Amniotic stem cell (primary cell): ENCODE measurements around the gene PDK2.

Experiments
- DNase-seq: peaks from one replicate; lab custom pipeline; 2025; lab: John Stamatoyannopoulos, UW

The PDK2 gene

GRCh38 chr17:50117202-50118051, 22.3 kb downstream of the PDK2 start:
- DNase-seq: no peak

DNA sequence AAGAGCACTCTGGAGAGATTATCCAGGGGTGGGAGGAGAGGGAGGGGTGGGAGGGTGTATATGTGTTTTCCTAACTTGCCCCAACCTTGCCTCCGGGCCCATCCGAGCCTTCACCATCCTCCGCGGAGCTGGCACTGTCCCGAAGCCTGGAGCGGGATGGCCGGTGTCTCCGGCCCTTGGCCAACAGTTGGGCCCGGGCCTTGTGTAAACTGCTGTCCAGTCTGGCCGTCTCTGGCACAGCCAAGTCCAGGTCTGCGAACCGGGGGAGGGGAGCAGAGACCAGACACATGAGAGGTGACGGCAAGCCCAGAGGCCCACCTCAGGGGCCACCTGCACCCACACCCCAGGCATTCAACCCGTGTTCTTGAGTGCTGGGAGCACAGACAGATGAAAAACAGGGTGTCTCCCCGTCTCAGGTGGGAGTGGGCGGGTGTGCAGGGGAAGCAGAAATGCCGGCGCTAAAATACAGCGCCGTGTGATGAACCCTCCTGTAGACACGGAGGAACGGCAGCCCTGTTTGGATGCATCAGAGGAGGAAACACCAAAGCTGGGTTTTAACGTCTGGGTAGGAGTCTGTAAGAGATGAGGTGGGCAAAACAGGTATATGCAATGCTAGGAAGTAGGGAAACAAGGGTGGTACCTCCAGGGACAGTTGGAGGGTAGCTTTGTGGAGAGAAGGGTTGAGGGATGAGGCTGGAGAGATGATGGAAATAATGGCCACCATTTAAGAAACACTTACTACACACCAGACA, 23.1 kb downstream of the PDK2 start:
- no peak for DNase-seq

GRCh38 chr17:50118828-50119218, 23.7 kb downstream of the PDK2 start:
- no peak for DNase-seq

DNA sequence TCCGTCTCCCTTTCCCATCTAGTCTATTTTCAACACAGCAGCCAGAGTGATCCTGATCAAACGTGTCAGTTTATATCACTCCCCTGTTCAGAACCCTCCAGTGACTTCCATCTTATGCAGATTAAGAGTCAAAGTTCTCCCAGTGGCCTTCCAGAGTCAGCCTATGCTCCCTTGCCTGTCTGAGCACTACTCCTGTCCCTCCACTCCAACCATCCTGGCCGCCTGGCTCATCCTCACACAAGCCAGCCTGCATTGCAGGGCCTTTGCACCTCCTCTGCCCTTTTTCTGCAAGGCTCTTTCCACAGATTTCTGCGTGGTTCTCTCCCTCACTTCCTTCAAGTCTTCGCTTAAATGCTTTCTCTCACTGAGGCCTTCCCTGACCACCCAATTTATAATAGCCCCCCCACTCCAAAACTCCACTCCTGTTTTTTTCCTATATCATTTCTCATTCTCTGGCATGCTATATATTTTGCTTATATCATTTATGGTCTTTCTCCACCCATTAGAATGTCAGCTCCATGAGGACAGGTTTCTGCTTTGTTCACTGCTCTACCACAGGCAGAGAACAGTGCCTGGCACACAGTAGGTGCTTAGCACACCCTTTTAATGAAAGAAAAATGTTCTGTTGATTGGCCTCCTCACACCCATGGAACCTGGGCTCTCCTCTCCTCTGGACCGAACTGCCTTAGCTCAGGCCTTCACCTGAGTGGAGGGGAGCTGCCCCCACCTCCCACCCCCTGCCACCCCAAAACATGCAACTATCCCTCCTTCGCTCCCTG, 25.5 kb downstream of the PDK2 start:
- DNase-seq: no peak

- no peak for DNase-seq
These were observed 27.8 kb downstream of the PDK2 start for GRCh38 chr17:50122945-50123344.

GRCh38 chr17:50123649-50124349, 28.6 kb downstream of the PDK2 start:
- no peak for DNase-seq

DNA sequence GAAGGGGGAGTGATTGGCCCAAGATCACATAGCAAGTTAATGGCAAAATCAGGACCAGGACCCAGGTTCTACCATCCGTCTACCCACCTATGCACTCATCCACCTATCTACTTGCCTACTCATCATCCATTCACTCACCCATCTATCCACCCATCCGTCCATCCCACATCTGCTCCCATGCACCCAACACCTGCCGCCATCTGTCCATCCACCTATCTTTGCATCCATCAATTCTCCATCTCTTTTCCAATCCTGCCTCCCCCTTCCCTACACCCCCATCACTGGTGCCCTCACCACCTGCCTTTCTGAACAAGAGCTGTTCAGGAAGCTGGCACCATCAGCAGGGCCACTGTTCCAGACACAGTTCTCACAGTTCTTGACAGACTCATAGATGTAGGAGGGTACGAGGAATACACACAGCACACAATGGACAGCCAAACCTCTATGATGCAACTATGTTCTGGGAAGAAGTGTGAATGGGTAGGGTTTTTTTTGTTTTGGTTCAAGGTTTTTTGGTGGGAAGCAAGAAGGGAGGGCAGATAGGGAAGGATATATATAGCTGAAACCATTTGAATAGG, 30.4 kb downstream of the PDK2 start:
- no peak for DNase-seq

GRCh38 chr17:50127697-50128361, 32.7 kb downstream of the PDK2 start:
- DNase-seq: no peak

GRCh38 chr17:50128441-50129352, 33.5 kb downstream of the PDK2 start:
- DNase-seq: no peak

- no peak for DNase-seq
These were observed 34.2 kb downstream of the PDK2 start for GRCh38 chr17:50129353-50129727.

DNA sequence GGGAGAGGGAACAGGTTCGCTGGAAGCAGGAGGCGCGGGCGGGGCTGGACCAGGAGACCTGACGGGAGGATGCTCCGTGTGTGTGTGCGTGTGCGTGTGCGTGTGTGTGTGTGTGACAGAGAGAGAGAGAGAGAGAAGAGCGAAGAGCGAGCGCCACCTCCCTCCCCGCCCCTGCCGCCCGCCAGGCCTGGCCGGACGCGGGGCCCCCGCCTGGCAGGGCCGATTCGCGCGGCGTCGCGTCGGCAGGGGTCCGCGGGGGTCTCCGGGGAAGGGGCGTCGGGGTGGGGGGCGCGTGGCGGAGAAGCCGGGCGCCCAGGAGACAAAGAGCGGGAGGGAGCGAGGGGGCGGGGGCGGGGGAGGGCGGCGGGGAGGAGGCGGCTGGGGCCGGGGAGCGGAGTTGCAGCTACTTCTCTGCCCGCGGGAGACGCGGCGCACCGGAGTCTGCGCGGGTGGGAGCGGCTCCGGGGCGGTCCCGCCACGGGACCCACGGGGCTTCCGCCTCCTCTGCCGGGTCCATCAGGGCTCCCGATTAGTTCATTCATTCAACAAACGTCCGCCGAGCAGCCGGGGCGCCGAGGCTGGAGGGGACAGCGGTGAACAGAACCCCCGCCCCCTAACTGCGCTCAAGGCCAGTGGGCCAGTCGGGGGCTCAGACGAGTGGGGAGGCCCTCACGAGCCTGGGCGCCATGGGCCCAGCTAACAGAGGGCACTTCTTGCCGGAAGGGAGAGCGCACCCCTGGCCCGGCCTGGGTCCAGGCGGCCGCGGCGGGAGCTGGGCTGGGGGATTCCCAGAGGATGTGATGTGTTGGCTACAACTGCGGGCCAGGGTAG, 34.8 kb downstream of the PDK2 start, which contains the start of gene SAMD14:
SAMD14 (minus strand) TSS at position 433 of the 831 bp plus-strand sequence. CDS start 5,201 bp downstream, outside the sequence.
- no peak for DNase-seq

DNA sequence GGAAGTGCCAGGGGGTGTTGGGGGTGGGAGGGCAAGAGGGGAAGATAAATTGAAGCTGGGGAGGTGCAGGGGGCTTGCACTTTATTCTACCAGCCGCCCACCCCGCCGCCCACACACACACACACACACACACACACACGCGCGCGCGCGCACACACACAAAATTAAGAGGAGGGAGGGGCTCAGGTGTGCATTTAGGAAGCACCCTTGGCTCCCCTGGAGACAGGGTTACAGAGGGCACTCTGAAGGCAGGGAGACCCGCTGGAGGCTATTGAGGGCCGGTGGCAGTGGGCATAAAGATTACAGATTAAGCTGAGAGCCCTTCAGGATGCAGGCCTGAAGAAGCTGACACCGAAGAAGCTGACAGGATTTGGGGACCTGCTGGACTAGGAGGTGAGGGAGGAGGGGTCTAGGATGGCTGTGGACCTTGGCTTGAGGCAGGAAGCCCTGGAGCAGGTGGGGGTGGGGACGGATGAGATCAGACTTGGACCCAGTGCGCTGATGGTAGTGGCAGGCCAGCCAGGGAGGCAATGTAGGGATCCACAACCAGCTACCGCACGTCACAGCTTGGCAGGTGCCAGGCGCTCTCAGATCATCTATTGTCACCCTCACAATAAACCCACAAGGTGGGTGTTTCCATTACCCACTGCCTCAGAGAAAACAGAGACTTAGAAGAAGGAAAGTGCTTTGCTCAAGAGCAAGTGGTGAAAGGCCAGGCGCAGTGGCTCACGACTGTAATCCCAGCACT, 35.6 kb downstream of the PDK2 start:
- no peak for DNase-seq

GRCh38 chr17:50132104-50132794, 37.1 kb downstream of the PDK2 start:
- no peak for DNase-seq

- DNase-seq: no peak
These were observed 38.0 kb downstream of the PDK2 start for GRCh38 chr17:50133028-50133768.

- no peak for DNase-seq
These were observed 38.6 kb downstream of the PDK2 start for GRCh38 chr17:50133769-50134099.

DNA sequence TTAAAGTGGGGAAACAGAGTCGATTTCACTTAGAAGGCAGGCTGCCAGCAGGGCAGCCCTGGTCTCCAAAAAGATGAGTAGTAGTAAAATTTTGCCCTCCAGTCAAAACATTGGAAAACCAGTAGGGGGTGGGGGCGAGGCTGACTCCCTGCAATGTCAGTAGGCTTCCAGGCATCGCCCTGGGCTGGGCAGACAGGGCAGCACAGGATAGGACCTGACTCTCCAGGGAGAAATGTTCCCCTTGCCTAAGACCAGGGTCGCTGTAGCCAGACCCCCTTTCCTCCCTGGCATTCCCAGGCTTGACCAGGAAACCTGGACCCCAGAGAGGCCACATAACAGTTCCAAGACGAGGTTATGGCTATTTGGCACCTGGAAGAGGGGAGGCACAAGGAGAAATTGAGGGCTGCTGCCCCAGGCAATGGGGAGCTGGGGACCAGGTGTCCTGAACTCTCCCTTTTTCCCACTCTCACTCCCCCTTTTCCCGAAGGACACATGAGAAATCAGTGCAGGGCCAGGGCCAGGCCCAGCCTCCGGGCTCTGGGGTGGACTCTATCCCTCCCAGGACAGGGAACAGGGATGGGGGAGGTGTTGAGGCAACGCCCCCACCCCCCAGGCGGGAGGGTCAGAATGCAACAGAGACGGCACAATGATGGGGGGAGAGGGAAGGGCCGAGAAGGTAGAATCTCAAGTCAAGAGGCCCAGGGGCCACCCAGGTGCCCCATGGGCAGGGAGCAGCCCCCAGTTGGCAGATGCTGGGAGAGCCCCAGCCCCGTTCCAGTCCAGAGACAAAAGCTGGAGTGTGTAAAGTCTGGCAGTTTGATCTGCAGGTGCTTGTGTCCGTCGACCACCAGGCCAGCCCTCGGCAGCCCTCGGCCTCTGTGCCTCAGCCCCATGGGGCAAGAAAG, 39.3 kb downstream of the PDK2 start:
- no peak for DNase-seq
